ENCODE measurements around the gene UVSSA. TPM values are rescaled to one million over a fixed set of nuclear protein-coding genes. Genes with fewer than 3 reads are reported as not detected.
"Not testable (repeated sequence)": the region's sequence is repeated elsewhere in the genome, so short reads cannot be mapped to it uniquely, and the experiment has no call there.

Gene UVSSA
- total RNA-seq, 3 donors from 2014 or later: 13.9 to 22.9 (median 14.3) TPM

DNA sequence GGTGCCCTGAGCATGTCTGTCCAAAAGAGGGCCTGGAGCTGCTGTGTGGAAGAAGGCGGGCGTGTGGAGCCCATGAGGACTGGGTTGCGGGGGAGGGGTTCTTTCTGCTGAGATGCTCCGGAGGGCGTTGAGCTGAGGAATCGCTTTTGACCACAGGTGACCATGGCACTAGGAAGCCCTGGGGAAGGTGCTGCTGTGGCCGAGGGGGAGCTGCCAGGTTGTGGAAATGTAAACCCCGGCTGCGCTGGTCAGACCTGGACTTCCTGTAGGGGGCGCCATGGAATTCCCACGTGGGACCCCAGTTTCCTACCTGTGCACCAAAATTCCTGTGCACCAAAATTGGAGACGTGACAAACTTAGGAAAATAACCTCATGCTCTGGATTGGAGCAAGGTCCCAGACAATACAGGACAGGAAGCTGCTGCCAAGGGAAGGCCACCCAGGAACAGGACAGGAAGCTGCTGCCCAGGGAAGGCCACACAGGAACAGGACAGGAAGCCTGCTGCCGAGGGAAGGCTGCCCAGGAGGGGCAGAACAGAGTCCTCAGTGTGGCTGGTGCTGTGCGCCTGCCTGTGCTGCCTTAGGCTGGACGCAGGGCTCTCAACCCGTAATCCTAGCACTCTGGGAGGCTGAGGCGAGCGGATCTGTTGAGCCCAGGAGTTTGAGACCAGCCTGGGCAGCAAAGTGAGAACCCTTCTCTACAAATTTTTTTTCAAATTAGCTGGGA is 28.4 kb upstream of the UVSSA start:
- no peaks in the 10 kb centered on the region for H3K4me1 ChIP-seq
- H3K9me3 ChIP-seq: no peaks in the 10 kb centered on the region
- peaks cover 4% of the 10 kb centered on the region for H3K36me3 ChIP-seq
- intact Hi-C loops (cut with DNase I; ENCODE audit: low total_unique reads): no loop called here
- H3K27ac ChIP-seq: no peak overlapping the region
- DNase-seq (ENCODE audit: low spot score in 2 of 2): no peak
- TF ChIP-seq POLR2AphosphoS5 (IDR thresholded peaks at IDR 0.05): no peak
- H3K27me3 ChIP-seq: no peaks in the 10 kb centered on the region
- H3K4me3 ChIP-seq: no peak overlapping the region

DNA sequence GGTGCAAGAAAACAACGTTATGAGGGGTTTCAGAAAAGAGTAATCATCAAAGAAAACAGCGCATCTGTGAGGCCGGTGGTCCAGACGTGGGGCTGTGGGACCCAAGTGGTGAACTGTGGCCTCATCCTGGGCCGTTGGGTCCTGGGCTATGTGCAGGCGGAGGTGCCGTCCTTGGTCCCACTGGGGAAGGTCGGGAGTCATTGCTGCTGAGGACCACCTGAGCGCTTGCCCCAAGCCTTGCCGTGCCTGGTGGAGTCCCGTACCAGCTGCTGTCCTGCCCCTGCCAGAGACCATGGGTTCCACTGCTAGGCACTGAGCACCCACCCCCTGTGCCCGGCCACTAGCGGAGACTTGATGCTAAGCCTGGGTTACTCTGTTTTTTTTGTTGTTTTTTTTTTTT is 25.5 kb upstream of the UVSSA start:
- DNase-seq (ENCODE audit: low spot score in 2 of 2): no peak

DNA sequence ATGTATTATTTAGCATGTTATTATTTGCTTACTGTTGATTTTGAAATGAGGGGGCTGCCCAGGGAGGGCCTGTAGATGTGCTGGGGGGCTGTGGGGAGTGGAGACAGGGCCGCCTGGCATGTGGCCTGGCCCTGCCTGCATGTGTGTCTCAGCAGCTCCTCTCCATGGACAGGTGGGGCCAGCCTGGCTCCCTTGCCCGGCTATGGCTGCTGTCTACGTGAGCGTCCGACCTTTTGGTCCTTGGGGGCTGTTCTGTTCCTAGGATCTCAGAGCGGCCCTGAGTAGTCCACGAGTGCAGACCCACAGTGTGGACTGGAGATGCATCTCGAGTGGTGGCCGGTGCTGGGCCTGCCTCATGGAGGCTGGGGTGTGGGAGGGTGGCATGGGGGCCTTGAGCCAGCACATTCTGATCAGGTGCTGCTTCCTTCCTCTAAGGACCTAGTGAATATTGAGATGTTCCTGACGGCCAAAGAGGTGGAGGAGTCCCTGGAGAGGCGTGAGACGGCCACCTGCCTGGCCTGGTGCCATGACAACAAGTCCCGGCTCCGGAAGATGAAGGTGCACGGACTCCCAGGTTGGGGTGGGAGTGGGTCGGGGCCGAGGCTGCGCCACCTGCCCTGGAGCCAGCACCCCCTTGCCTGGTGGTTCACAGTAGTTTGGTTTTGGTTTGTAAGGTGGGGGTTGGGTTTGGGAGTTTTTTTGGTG is 24.9 kb upstream of the UVSSA start:
- DNase-seq (ENCODE audit: low spot score in 2 of 2): no peak
- H3K27me3 ChIP-seq: no peaks in the 10 kb centered on the region
- no peak overlapping the region for H3K4me3 ChIP-seq
- H3K27ac ChIP-seq: no peak overlapping the region
- no peaks in the 10 kb centered on the region for H3K4me1 ChIP-seq
- H3K9me3 ChIP-seq: no peaks in the 10 kb centered on the region
- TF ChIP-seq POLR2A (IDR thresholded peaks at IDR 0.05): no peak
- TF ChIP-seq, protein P1, sequence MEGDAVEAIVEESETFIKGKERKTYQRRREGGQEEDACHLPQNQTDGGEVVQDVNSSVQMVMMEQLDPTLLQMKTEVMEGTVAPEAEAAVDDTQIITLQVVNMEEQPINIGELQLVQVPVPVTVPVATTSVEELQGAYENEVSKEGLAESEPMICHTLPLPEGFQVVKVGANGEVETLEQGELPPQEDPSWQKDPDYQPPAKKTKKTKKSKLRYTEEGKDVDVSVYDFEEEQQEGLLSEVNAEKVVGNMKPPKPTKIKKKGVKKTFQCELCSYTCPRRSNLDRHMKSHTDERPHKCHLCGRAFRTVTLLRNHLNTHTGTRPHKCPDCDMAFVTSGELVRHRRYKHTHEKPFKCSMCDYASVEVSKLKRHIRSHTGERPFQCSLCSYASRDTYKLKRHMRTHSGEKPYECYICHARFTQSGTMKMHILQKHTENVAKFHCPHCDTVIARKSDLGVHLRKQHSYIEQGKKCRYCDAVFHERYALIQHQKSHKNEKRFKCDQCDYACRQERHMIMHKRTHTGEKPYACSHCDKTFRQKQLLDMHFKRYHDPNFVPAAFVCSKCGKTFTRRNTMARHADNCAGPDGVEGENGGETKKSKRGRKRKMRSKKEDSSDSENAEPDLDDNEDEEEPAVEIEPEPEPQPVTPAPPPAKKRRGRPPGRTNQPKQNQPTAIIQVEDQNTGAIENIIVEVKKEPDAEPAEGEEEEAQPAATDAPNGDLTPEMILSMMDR (IDR thresholded peaks at IDR 0.05): no peak
- no peak for TF ChIP-seq POLR2AphosphoS5 (IDR thresholded peaks at IDR 0.05)
- intact Hi-C loops (cut with DNase I; ENCODE audit: low total_unique reads): loop anchor here (2.0 kb wide), 1 partner anchor 43 kb away; no protein-coding TSS in a partner anchor
- no peaks in the 10 kb centered on the region for H3K36me3 ChIP-seq

More for the DNA sequence above, 25.5 kb upstream of the UVSSA start:
- Histone ChIP-seq H3K27me3 (no peaks in the 10 kb centered on the region), H3K27ac (no peak overlapping the region), H3K36me3 (no peaks in the 10 kb centered on the region), H3K9me3 (no peaks in the 10 kb centered on the region), H3K4me1 (no peaks in the 10 kb centered on the region), H3K4me3 (no peak overlapping the region)
- intact Hi-C loops (cut with DNase I; ENCODE audit: low total_unique reads): loop anchor here (2.0 kb wide), 1 partner anchor 43 kb away; no protein-coding TSS in a partner anchor
- TF ChIP-seq, protein P1 (IDR thresholded peaks at IDR 0.05): no peak

DNA sequence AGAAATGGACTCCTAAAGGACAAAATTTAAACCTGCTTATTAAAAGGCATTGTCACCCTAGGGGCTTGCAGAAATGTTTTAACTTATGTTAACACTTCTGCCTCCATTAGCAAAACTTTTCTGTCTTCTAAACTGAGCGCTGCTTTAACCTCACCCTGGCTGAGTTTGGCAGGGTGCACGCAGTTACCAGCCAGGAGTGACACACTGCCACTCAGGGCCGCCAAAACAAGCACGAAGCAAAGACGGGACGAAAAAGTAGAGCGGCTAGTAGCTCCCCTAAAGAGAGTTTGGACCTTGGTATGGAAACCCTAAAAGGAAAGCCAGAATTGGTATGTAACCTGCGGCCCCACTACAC is 23.8 kb upstream of the UVSSA start:
- TF ChIP-seq, protein P1 (IDR thresholded peaks at IDR 0.05): no peak
- TF ChIP-seq POLR2A (IDR thresholded peaks at IDR 0.05) (no peak), POLR2AphosphoS5 (IDR thresholded peaks at IDR 0.05) (no peak)
- no peaks in the 10 kb centered on the region for H3K27me3 ChIP-seq
- no peaks in the 10 kb centered on the region for H3K36me3 ChIP-seq
- intact Hi-C loops (cut with DNase I; ENCODE audit: low total_unique reads): no loop called here
- H3K4me3 ChIP-seq: no peak overlapping the region
- no peaks in the 10 kb centered on the region for H3K9me3 ChIP-seq
- H3K4me1 ChIP-seq: no peaks in the 10 kb centered on the region
- peak overlapping the region in 1 of 2 donors; percentile 18 for H3K27ac ChIP-seq
- no peak for DNase-seq (ENCODE audit: low spot score in 2 of 2)

DNA sequence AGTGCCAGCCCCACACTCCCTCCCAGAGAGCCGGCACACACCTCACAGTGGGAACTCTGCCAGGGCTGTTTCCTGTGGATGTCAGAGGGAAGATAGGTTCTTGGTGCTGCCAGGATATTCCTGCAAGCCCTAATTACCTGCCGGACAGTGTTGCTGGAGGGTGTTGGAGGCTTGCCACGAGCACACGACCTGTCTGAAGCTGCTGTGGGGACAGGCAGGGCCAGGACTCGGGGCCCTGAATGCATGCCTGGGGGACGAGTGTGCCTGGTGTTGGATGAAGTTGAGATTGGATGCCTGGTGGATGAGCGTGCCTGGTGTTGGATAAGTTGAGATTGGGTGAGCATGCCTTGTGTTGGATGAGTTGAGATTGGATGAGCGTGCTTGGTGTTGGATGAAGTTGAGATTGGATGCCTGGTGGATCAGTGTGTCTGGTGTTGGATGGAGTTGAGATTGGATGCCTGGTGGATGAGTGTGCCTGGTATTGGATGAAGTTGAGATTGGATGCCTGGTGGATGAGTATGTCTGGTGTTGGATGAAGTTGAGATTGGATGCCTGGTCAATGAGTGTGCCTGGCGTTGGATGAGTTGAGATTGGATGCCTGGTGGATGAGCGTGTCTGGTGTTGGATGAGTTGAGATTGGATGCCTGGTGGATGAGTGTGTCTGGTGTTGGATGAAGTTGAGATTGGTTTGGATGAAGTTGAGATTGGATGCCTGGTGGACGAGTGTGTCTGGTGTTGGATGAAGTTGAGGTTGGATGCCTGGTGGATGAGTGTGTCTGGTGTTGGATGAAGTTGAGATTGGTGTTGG is 23.2 kb upstream of the UVSSA start:
- Histone ChIP-seq H3K4me3 (no peak overlapping the region), H3K27me3 (no peaks in the 10 kb centered on the region), H3K9me3 (no peaks in the 10 kb centered on the region), H3K36me3 (no peaks in the 10 kb centered on the region), H3K27ac (peak overlapping the region; percentile 18 to 30), H3K4me1 (no peaks in the 10 kb centered on the region)
- no peak for TF ChIP-seq POLR2A (IDR thresholded peaks at IDR 0.05)
- TF ChIP-seq, protein P1 (IDR thresholded peaks at IDR 0.05): no peak
- TF ChIP-seq POLR2AphosphoS5 (IDR thresholded peaks at IDR 0.05): no peak
- intact Hi-C loops (cut with DNase I; ENCODE audit: low total_unique reads): no loop called here
- no peak for DNase-seq (ENCODE audit: low spot score in 2 of 2)

DNA sequence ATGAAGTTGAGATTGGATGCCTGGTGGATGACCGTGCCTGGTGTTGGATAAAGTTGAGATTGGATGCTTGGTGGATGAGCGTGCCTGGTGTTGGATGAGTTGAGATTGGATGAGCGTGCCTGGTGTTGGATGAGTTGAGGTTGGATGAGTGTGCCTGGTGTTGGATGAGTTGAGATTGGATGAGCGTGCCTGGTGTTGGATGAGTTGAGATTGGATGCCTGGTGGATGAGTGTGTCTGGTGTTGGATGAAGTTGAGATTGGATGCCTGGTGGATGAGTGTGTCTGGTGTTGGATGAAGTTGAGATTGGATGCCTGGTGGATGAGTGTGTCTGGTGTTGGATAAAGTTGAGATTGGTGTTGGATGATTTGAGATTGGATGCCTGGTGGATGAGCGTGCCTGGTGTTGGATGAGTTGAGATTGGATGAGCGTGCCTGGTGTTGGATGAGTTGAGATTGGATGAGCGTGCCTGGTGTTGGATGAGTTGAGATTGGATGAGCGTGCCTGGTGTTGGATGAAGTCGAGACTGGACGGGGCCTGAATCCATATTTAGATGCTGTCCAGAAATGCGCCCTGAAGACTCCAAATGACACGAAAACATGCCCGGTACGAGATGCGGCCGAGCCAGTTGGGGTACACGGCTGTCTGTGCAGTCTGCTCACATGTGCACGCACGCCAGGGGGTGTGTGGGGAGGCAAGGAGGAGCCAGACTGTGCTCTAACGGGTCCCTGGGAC is 22.4 kb upstream of the UVSSA start:
- H3K27me3 ChIP-seq; H3K36me3 ChIP-seq; H3K4me1 ChIP-seq; DNase-seq (ENCODE audit: low spot score in 2 of 2); intact Hi-C loops (cut with DNase I; ENCODE audit: low total_unique reads); H3K4me3 ChIP-seq; H3K9me3 ChIP-seq: not testable (repeated sequence)
- H3K27ac ChIP-seq: peak overlapping the region in 1 of 2 donors; percentile 30

All from breast epithelium (tissue), 4 donors.